ENCODE measurements around the gene MYL9. TPM values are rescaled to one million over a fixed set of nuclear protein-coding genes. Genes with fewer than 3 reads are reported as not detected.
A peak's percentile ranks its signal among the peaks of the same experiment; 100 is the strongest.

Gene MYL9
- total and polyA plus RNA-seq, 2 donors (not counting 1 experiment from before 2014, with no cell fraction given), result 0.78 to 3.5 TPM

- H3K4me3 ChIP-seq (ENCODE audit: control extremely low read depth in 1 of 5, extremely low read depth in 1 of 5, insufficient read depth in 1 of 5, low read depth in 2 of 5, low read length in 4 of 5), result no peak overlapping the region
- H3K9me3 Mint-ChIP-seq (ENCODE audit: insufficient read depth), result no peaks in the 10 kb centered on the region
- H3K79me2 ChIP-seq (ENCODE audit: control insufficient read depth, insufficient read depth, low read length), result no peaks in the 10 kb centered on the region
- H3K27ac Mint-ChIP-seq, result no peak overlapping the region
- no peak overlapping the region for H3K9ac ChIP-seq (ENCODE audit: low read length)
- H4K20me1 ChIP-seq (ENCODE audit: control insufficient read depth, insufficient read depth, low read length, poor library complexity, severe bottlenecking), result no peaks in the 10 kb centered on the region
- H3K27me3 ChIP-seq (replicated peaks in 1 of 4; ENCODE audit: control extremely low read depth in 1 of 4, control insufficient read depth in 3 of 4, insufficient read depth in 4 of 4, low read length in 3 of 4), result no peaks in the 10 kb centered on the region
- H3K27me3 Mint-ChIP-seq, result no peaks in the 10 kb centered on the region
- ATAC-seq (ENCODE audit: low read depth) (no peak), DNase-seq (no peak)
- H2AFZ ChIP-seq (ENCODE audit: insufficient read depth, low read depth, low read length, poor library complexity, severe bottlenecking), result no peak overlapping the region
- CTCF ChIA-PET, result no interaction called here
- H3K27ac ChIP-seq (ENCODE audit: low read length in 2 of 2), result no peak overlapping the region
- no peaks in the 10 kb centered on the region for H3K4me1 Mint-ChIP-seq
- no peak overlapping the region for H3K4me3 Mint-ChIP-seq
- H3K9me3 ChIP-seq (ENCODE audit: control extremely low read depth in 1 of 3, control insufficient read depth in 2 of 3, insufficient read depth in 1 of 3, low read length in 2 of 3), result no peaks in the 10 kb centered on the region
- no peak overlapping the region for H3K4me2 ChIP-seq (replicated peaks; ENCODE audit: low read depth, low read length, poor library complexity, severe bottlenecking)
- H3K36me3 ChIP-seq (replicated peaks in 1 of 2; ENCODE audit: control extremely low read depth in 1 of 2, control insufficient read depth in 1 of 2, extremely low read depth in 1 of 2, insufficient read depth in 2 of 2, low read length in 1 of 2), result no peaks in the 10 kb centered on the region
- POLR2A ChIA-PET, result no interaction called here
- intact Hi-C loops (cut with micrococcal nuclease), result no loop called here
- whole genome bisulfite sequencing (ENCODE audit: insufficient coverage), result no CpG with 5 or more reads among the region's 9 CpGs
- TF ChIP-seq EZH2 (IDR thresholded peaks at IDR 0.05; ENCODE audit: borderline replicate concordance, insufficient read depth, low read depth, low read length, poor library complexity, severe bottlenecking), result no peak
- TF ChIP-seq CTCF (IDR thresholded peaks at IDR 0.05), result no peak
- H3K4me1 ChIP-seq (ENCODE audit: control insufficient read depth in 2 of 2, insufficient read depth in 2 of 2, low read length in 2 of 2), result no peaks in the 10 kb centered on the region
Measured at GRCh38 chr20:36549628-36549941, 8.3 kb downstream of the MYL9 start.

DNA sequence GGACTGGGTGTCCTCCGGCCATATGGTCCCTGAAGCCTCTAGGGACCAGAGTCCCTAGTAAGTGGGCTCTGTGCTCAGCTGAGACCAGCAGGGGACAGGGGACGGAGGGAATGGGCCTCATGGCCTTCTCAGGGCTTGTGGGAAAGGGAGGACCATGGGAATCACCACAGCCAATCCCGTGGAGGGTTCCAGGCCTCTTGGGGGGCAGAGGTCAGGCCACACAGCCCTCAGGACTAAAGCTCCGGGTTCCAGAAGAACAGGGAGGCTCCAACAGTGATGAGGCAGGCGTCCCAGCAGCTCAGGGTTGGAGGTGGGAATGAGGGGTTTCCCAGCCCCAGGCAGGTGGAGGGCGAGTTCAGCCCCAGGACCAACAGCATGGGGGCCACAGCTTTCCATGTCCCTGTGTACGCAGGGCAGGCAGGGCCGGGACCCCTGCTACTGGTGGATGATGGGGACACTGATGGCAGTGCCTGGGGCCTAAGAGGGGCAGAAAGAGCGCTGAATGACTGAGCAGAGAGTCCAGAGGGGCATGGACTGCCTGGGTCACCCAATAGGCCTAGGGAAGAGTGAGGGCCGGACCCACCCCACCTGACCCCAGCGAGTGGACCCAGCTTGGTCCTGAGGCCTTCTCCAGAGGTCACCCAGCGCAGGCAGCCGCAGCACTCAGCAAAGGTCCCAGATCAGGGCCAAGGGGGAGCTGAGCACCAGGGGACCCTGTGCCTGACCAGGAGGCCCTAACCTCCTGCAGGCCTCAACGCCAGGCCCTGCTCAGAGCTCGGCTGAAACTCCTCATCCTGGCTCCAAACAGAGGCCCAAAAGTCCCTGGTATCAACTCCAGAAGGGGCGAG lies 8.8 kb downstream of the MYL9 start:
- Histone ChIP-seq H3K4me1 (ENCODE audit: control insufficient read depth in 2 of 2, insufficient read depth in 2 of 2, low read length in 2 of 2) (no peaks in the 10 kb centered on the region), H2AFZ (ENCODE audit: insufficient read depth, low read depth, low read length, poor library complexity, severe bottlenecking) (no peak overlapping the region), H3K9me3 (ENCODE audit: control extremely low read depth in 1 of 3, control insufficient read depth in 2 of 3, insufficient read depth in 1 of 3, low read length in 2 of 3) (no peaks in the 10 kb centered on the region), H3K79me2 (ENCODE audit: control insufficient read depth, insufficient read depth, low read length) (no peaks in the 10 kb centered on the region), H3K4me3 (ENCODE audit: control extremely low read depth in 1 of 5, extremely low read depth in 1 of 5, insufficient read depth in 1 of 5, low read depth in 2 of 5, low read length in 4 of 5) (no peak overlapping the region), H3K36me3 (replicated peaks in 1 of 2; ENCODE audit: control extremely low read depth in 1 of 2, control insufficient read depth in 1 of 2, extremely low read depth in 1 of 2, insufficient read depth in 2 of 2, low read length in 1 of 2) (no peaks in the 10 kb centered on the region), H4K20me1 (ENCODE audit: control insufficient read depth, insufficient read depth, low read length, poor library complexity, severe bottlenecking) (no peaks in the 10 kb centered on the region), H3K9ac (ENCODE audit: low read length) (no peak overlapping the region), H3K4me2 (replicated peaks; ENCODE audit: low read depth, low read length, poor library complexity, severe bottlenecking) (no peak overlapping the region), H3K27ac (ENCODE audit: low read length in 2 of 2) (no peak overlapping the region), H3K27me3 (replicated peaks in 1 of 4; ENCODE audit: control extremely low read depth in 1 of 4, control insufficient read depth in 3 of 4, insufficient read depth in 4 of 4, low read length in 3 of 4) (no peaks in the 10 kb centered on the region)
- H3K27me3 Mint-ChIP-seq, result no peaks in the 10 kb centered on the region
- H3K4me1 Mint-ChIP-seq, result peaks cover under 1% of the 10 kb centered on the region
- 96% methylated on average over 16 of the region's 16 CpGs for WGBS (ENCODE audit: insufficient coverage)
- intact Hi-C loops (cut with micrococcal nuclease), result no loop called here
- DNase-seq, result peak; percentile 6
- H3K4me3 Mint-ChIP-seq, result no peak overlapping the region
- ATAC-seq (ENCODE audit: low read depth), result no peak
- ChIA-PET POLR2A (no interaction called here), CTCF (interaction anchor here (1.0 kb wide), 1 partner anchor 55 kb away, joined by 3 read pairs; no protein-coding TSS in a partner anchor)
- no peaks in the 10 kb centered on the region for H3K9me3 Mint-ChIP-seq (ENCODE audit: insufficient read depth)
- TF ChIP-seq CTCF (IDR thresholded peaks at IDR 0.05), result no peak
- TF ChIP-seq EZH2 (IDR thresholded peaks at IDR 0.05; ENCODE audit: borderline replicate concordance, insufficient read depth, low read depth, low read length, poor library complexity, severe bottlenecking), result no peak
- H3K27ac Mint-ChIP-seq, result no peak overlapping the region

Data from B cell (primary cell).